Transverse colon (tissue), 4 donors: ENCODE results near the gene GREB1L. TPM values are rescaled to one million over a fixed set of nuclear protein-coding genes. Genes with fewer than 3 reads are reported as not detected.

Experiments
- DNase-seq: peaks from one replicate; pipeline ENCODE4 v3.0.0-alpha.2; 2019
- H3K27ac ChIP-seq, 4 donors: fragments of 200-600 bp; sonication (generic); 2 replicates each; pipeline ENCODE4 v1.5.1; 2016 to 2018; ENCODE audit warnings: inconsistent platforms in 4 of 4
- H3K27me3 ChIP-seq: fragments of 200-600 bp; sonication (generic); 2 replicates; pipeline ENCODE4 v1.5.1; 2017; ENCODE audit warnings: inconsistent platforms
- H3K36me3 ChIP-seq, 4 donors: fragments of 200-600 bp; sonication (generic); 2 replicates each; pipeline ENCODE4 v1.5.1; 2017 to 2019; ENCODE audit warnings: inconsistent platforms in 4 of 4
- H3K4me1 ChIP-seq, 4 donors: fragments of 200-600 bp; sonication (generic); 2 replicates each; pipeline ENCODE4 v1.5.1; 2017 to 2020; ENCODE audit warnings: inconsistent platforms in 4 of 4
- H3K4me3 ChIP-seq, 4 donors: fragments of 200-600 bp; sonication (generic); 1 replicate in 1 of 4; 2 replicates in 3 of 4; pipeline versions ENCODE4 v1.5.1 to v1.6.1; 2017 to 2019; ENCODE audit warnings: inconsistent platforms in 4 of 4
- H3K9me3 ChIP-seq, 2 donors: fragments of 200-600 bp; sonication (generic); 2 replicates each; pipeline ENCODE4 v1.5.1; 2017 to 2019; ENCODE audit warnings: inconsistent platforms in 2 of 2
- EP300 ChIP-seq: sonication (generic); formaldehyde crosslinking; IDR thresholded peaks from one replicate; pipeline ENCODE4 v1.6.1; 2017; ENCODE audit warnings: antibody characterized with exemption, low read depth
- POLR2A ChIP-seq: fragments of 450-650 bp; IDR thresholded peaks from one replicate; pipeline ENCODE4 v1.6.1; 2016; ENCODE audit warnings: antibody characterized with exemption, mild to moderate bottlenecking, moderate library complexity
- POLR2AphosphoS5 ChIP-seq, 3 donors: sonication (generic); formaldehyde crosslinking; IDR thresholded peaks; one replicate each; pipeline ENCODE4 v1.6.1; 2016; ENCODE audit warnings: antibody characterized with exemption in 3 of 3
- WGBS, 2 donors: methylation state at CpG; one replicate each; pipeline ENCODE4 v1.1.5; 2018; ENCODE audit warnings: low coverage in 1 of 2; 5-methylcytosine and 5-hydroxymethylcytosine counted together
- in situ Hi-C, 4 donors: fragments of 200-750 bp; cut with MboI; loops; one replicate each; pipeline versions ENCODE4 v1.15.0 to v1.15.1; 2017; ENCODE audit warnings: low sequenced_read_pairs in 3 of 4, low pct_ligation_motif_present in 1 of 4, low pct_unique_long_range_greater_than_20kb in 1 of 4
- intact Hi-C: fragments of 100-400 bp; cut with DNase I; formaldehyde crosslinking; loops from one replicate; pipeline ENCODE4 v1.15.1; 2023; ENCODE audit warnings: low total_unique reads
- total RNA-seq, 4 donors: library from RNA; depleted of rRNA; stranded (reverse); fragments of >200 nt; gene quantifications; one replicate each; pipeline ENCODE4 v1.1.0, GENCODE V29; 2016
- TF ChIP-seq, protein P1 (sequence below), 5 experiments: fragments of 200-600 bp in 3 of 5; fragments of 450-650 bp in 2 of 5; sonication (generic) in 3 of 5; IDR thresholded peaks; 1 replicate in 2 of 5; 2 replicates in 3 of 5; pipeline ENCODE4 v1.5.1; 2016 to 2017; ENCODE audit warnings: antibody characterized with exemption in 5 of 5, inconsistent platforms in 3 of 5, mild to moderate bottlenecking in 2 of 5, moderate library complexity in 1 of 5

GREB1L gene
- total RNA-seq, 4 donors from 2014 or later = 1.1 to 1.5 TPM; not detected in 2

DNA sequence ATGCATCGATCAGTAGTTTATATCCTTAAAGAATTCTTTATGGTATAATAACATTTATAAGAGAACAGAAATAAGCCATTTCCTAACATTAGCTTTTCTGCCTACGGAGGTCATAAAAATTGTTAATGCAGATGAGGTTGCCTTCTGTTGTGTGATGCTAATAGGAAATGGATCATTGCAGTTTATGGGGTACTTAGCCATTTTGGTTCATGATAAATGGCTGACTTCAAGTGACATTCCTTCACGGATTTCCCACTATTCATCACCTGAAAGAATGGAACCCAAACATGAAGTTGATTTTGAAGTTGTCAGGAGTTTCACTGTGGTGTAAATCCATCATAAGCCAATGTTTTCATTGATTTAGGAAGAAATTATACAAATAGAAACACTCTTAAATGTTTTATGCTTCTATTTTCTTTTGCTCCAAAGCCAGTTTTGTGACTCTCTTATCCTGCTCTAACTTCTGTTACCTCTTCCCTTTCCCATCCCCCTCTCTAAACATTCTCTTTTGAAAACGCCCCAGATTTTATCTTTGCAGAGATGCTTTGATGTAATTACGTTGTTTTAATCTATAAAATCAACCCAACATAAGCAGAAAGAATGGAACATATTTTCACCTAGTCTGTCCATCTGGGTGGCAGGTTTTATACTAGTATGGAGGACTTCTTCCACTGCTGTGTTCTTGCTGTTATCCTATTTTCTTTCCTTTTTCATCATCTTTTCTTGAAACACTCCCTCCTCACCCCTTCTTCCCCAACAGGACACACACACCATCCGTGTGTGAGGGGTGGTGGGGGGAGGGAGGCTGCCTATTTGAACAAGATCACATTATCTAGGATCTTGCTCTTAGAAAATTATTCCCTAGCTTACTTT is 58.2 kb downstream of the GREB1L start:
- Histone ChIP-seq H3K27ac (no peak overlapping the region), H3K9me3 (no peaks in the 10 kb centered on the region), H3K4me1 (no peaks in the 10 kb centered on the region), H3K4me3 (no peak overlapping the region), H3K36me3 (no peaks in the 10 kb centered on the region), H3K27me3 (no peaks in the 10 kb centered on the region)
- DNase-seq = no peak
- in situ Hi-C loops (no loop called here), intact Hi-C loops (no loop called here)
- TF ChIP-seq, protein P1, sequence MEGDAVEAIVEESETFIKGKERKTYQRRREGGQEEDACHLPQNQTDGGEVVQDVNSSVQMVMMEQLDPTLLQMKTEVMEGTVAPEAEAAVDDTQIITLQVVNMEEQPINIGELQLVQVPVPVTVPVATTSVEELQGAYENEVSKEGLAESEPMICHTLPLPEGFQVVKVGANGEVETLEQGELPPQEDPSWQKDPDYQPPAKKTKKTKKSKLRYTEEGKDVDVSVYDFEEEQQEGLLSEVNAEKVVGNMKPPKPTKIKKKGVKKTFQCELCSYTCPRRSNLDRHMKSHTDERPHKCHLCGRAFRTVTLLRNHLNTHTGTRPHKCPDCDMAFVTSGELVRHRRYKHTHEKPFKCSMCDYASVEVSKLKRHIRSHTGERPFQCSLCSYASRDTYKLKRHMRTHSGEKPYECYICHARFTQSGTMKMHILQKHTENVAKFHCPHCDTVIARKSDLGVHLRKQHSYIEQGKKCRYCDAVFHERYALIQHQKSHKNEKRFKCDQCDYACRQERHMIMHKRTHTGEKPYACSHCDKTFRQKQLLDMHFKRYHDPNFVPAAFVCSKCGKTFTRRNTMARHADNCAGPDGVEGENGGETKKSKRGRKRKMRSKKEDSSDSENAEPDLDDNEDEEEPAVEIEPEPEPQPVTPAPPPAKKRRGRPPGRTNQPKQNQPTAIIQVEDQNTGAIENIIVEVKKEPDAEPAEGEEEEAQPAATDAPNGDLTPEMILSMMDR (IDR thresholded peaks at IDR 0.05) = no peak
- WGBS, 2 donors = 38 to 46% methylated on average over 6 of the region's 6 CpGs

DNA sequence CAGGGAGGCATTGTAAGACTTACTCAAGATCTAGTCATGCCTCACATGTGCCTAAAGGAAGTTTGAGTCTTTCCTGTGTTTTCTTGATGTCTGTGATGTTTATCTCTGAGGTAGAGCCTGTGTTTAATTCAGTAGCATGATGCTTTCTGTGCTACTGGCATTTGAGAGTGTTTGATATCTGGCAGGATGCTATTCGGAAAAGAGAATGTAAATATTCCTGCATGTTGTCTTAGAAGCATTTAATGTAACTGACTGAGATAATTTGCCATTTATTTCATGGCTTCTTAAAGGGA is 58.8 kb downstream of the GREB1L start:
- Histone ChIP-seq H3K4me1 (no peaks in the 10 kb centered on the region), H3K36me3 (no peaks in the 10 kb centered on the region), H3K4me3 (no peak overlapping the region), H3K27me3 (no peaks in the 10 kb centered on the region), H3K9me3 (no peaks in the 10 kb centered on the region), H3K27ac (no peak overlapping the region)
- TF ChIP-seq POLR2A (no peak), POLR2AphosphoS5 (IDR thresholded peaks at IDR 0.05) (no peak)
- TF ChIP-seq, protein P1 (IDR thresholded peaks at IDR 0.05) = no peak
- intact Hi-C loops (no loop called here), in situ Hi-C loops (no loop called here)
- no peak for DNase-seq
- WGBS, 2 donors = 50 to 62% methylated on average over 1 of the region's 1 CpG

DNA sequence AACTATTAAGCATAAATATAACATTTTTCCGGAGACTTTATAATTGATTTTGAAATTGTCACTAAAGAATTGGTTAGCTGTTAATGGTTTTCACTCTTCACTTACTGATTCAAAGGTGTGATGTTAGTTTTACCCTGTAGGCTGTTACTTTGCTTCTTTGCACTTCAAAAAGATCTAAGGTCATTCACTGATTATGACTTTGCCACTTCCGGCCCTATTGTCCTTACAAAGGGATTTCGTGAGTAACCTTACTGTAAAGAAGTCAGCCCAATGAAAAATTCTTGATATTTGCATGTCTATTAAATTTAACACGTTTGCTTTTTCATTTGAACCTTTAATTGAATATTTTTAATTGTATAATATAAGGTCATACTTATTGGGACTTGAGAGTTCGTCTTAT is 61.4 kb downstream of the GREB1L start:
- in situ Hi-C loops (no loop called here), intact Hi-C loops (no loop called here)
- no peaks in the 10 kb centered on the region for H3K4me1 ChIP-seq
- DNase-seq = no peak
- no peaks in the 10 kb centered on the region for H3K36me3 ChIP-seq
- no peak overlapping the region for H3K4me3 ChIP-seq
- no peaks in the 10 kb centered on the region for H3K27me3 ChIP-seq
- H3K9me3 ChIP-seq = no peaks in the 10 kb centered on the region
- WGBS, 2 donors = 64 to 67% methylated on average over 4 to 5 of the region's 5 CpGs
- H3K27ac ChIP-seq = no peak overlapping the region
- no peak for TF ChIP-seq POLR2AphosphoS5 (IDR thresholded peaks at IDR 0.05)
- no peak for TF ChIP-seq EP300

DNA sequence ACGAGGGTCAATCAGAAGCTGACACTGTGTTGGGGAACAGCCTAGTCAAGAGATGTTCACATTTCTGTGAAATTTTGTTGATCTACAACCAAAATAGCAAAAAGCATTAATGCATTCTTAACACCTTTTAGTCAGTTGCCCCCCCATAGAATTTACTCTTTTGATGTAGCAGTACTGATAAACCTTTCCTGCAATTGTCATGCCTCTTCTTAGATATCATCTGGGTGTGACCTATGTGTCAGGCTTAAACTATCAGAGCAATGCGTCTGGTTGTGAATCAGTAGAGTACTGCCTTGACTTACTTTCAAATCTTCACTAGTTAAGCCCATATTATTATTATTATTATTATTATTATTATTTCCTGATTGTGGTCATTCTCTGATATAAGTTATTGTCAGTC is 61.9 kb downstream of the GREB1L start:
- WGBS, 2 donors = 67 to 82% methylated on average over 2 of the region's 2 CpGs
- TF ChIP-seq EP300 (no peak), POLR2AphosphoS5 (IDR thresholded peaks at IDR 0.05) (no peak), POLR2A (no peak)
- TF ChIP-seq, protein P1 (IDR thresholded peaks at IDR 0.05) = no peak
- H3K9me3 ChIP-seq = no peaks in the 10 kb centered on the region
- H3K36me3 ChIP-seq = no peaks in the 10 kb centered on the region
- H3K27me3 ChIP-seq = no peaks in the 10 kb centered on the region
- intact Hi-C loops (no loop called here), in situ Hi-C loops (no loop called here)
- DNase-seq = no peak
- H3K4me3 ChIP-seq = no peak overlapping the region
- no peaks in the 10 kb centered on the region for H3K4me1 ChIP-seq
- no peak overlapping the region for H3K27ac ChIP-seq

DNA sequence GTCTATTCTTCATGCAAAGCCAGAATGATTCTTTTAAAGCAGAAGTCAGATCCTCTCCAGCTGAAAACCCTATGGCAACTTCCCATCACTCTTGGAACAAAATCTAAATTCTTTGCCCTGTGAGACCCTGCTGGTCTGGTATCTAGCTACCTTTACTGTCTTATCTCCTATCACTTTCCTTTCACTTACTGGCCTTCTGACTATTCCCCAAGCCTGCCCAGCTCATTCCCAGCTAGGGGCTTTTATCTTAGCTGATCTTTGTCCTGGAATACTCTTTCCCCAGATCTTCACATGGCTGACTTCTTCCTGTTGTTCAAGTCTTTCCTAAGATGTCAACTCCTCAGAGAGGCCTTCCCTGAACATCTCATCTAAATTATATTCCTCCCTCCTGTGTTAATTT is 63.6 kb downstream of the GREB1L start:
- Histone ChIP-seq H3K4me1 (no peaks in the 10 kb centered on the region), H3K36me3 (no peaks in the 10 kb centered on the region), H3K4me3 (no peak overlapping the region), H3K27ac (no peak overlapping the region), H3K27me3 (no peaks in the 10 kb centered on the region), H3K9me3 (no peaks in the 10 kb centered on the region)
- no peak for DNase-seq
- TF ChIP-seq, protein P1 (IDR thresholded peaks at IDR 0.05) = no peak
- TF ChIP-seq EP300 (no peak), POLR2A (no peak), POLR2AphosphoS5 (IDR thresholded peaks at IDR 0.05) (no peak)
- intact Hi-C loops = no loop called here
- in situ Hi-C loops = no loop called here
